ENCODE results near the gene PTPRJ. TPM values are rescaled to one million over a fixed set of nuclear protein-coding genes. Genes with fewer than 3 reads are reported as not detected.
"Not testable (repeated sequence)": the region's sequence is repeated elsewhere in the genome, so short reads cannot be mapped to it uniquely, and the experiment has no call there.

The PTPRJ gene
- total RNA-seq, 3 donors from 2014 or later = 13.8 to 22.3 (median 19.0) TPM

GRCh38 chr11:48134221-48134922 is 154.0 kb downstream of the PTPRJ start:
- no peaks in the 10 kb centered on the region for H3K9me3 Mint-ChIP-seq
- ATAC-seq (no peak), DNase-seq (no peak)
- no peak overlapping the region for H3K4me3 Mint-ChIP-seq
- H3K4me1 Mint-ChIP-seq (ENCODE audit: low read depth) = no peaks in the 10 kb centered on the region
- H3K27me3 Mint-ChIP-seq (ENCODE audit: low read depth) = no peaks in the 10 kb centered on the region
- H3K36me3 Mint-ChIP-seq (ENCODE audit: insufficient read depth) = peaks cover 37% of the 10 kb centered on the region

- DNase-seq = no peak
- H3K27me3 Mint-ChIP-seq (ENCODE audit: low read depth) = no peaks in the 10 kb centered on the region
- H3K36me3 Mint-ChIP-seq (ENCODE audit: insufficient read depth) = peaks cover 40% of the 10 kb centered on the region
- H3K4me1 Mint-ChIP-seq (ENCODE audit: low read depth) = peaks cover 11% of the 10 kb centered on the region
- ATAC-seq = no peak
- H3K4me3 Mint-ChIP-seq = no peak overlapping the region
- H3K9me3 Mint-ChIP-seq = no peaks in the 10 kb centered on the region
Measured at GRCh38 chr11:48138222-48138621, 157.9 kb downstream of the PTPRJ start.

- not testable (repeated sequence) for H3K27me3 Mint-ChIP-seq (ENCODE audit: low read depth); H3K4me3 Mint-ChIP-seq; DNase-seq; H3K9me3 Mint-ChIP-seq; ATAC-seq
- H3K4me1 Mint-ChIP-seq (ENCODE audit: low read depth) = peaks cover 11% of the 10 kb centered on the region
- H3K36me3 Mint-ChIP-seq (ENCODE audit: insufficient read depth) = peaks cover 47% of the 10 kb centered on the region
Measured at GRCh38 chr11:48139896-48140295, 159.5 kb downstream of the PTPRJ start.

GRCh38 chr11:48141475-48142122 is 161.2 kb downstream of the PTPRJ start:
- peaks cover 14% of the 10 kb centered on the region for H3K4me1 Mint-ChIP-seq (ENCODE audit: low read depth)
- peaks cover 46% of the 10 kb centered on the region for H3K36me3 Mint-ChIP-seq (ENCODE audit: insufficient read depth)
- no peak overlapping the region for H3K4me3 Mint-ChIP-seq
- H3K27me3 Mint-ChIP-seq (ENCODE audit: low read depth) = no peaks in the 10 kb centered on the region
- no peaks in the 10 kb centered on the region for H3K9me3 Mint-ChIP-seq
- no peak for ATAC-seq
- no peak for DNase-seq

GRCh38 chr11:48142889-48143288 is 162.5 kb downstream of the PTPRJ start:
- Mint-ChIP-seq H3K4me3 (no peak overlapping the region), H3K27me3 (ENCODE audit: low read depth) (no peaks in the 10 kb centered on the region), H3K36me3 (ENCODE audit: insufficient read depth) (peaks cover 48% of the 10 kb centered on the region), H3K9me3 (no peaks in the 10 kb centered on the region), H3K4me1 (ENCODE audit: low read depth) (peaks cover 16% of the 10 kb centered on the region)
- DNase-seq (no peak), ATAC-seq (no peak)

GRCh38 chr11:48148749-48149148 is 168.4 kb downstream of the PTPRJ start:
- Mint-ChIP-seq H3K4me1 (ENCODE audit: low read depth) (peaks cover 5% of the 10 kb centered on the region), H3K4me3 (no peak overlapping the region), H3K27me3 (ENCODE audit: low read depth) (no peaks in the 10 kb centered on the region), H3K36me3 (ENCODE audit: insufficient read depth) (peaks cover 71% of the 10 kb centered on the region), H3K9me3 (peaks cover 8% of the 10 kb centered on the region)
- ATAC-seq = no peak
- no peak for DNase-seq

- no peaks in the 10 kb centered on the region for H3K27me3 Mint-ChIP-seq (ENCODE audit: low read depth)
- no peak for ATAC-seq
- H3K4me1 Mint-ChIP-seq (ENCODE audit: low read depth) = peaks cover 5% of the 10 kb centered on the region
- no peak overlapping the region for H3K4me3 Mint-ChIP-seq
- H3K36me3 Mint-ChIP-seq (ENCODE audit: insufficient read depth) = peaks cover 71% of the 10 kb centered on the region
- no peak for DNase-seq
- H3K9me3 Mint-ChIP-seq = peaks cover 12% of the 10 kb centered on the region
Measured at GRCh38 chr11:48150213-48150612, 169.9 kb downstream of the PTPRJ start.

GRCh38 chr11:48154151-48154550 is 173.8 kb downstream of the PTPRJ start:
- H3K4me3 Mint-ChIP-seq = no peak overlapping the region
- no peak for ATAC-seq
- H3K27me3 Mint-ChIP-seq (ENCODE audit: low read depth) = no peaks in the 10 kb centered on the region
- no peaks in the 10 kb centered on the region for H3K4me1 Mint-ChIP-seq (ENCODE audit: low read depth)
- H3K9me3 Mint-ChIP-seq = peaks cover 12% of the 10 kb centered on the region
- DNase-seq = no peak
- peaks cover 63% of the 10 kb centered on the region for H3K36me3 Mint-ChIP-seq (ENCODE audit: insufficient read depth)

- peaks cover 41% of the 10 kb centered on the region for H3K36me3 Mint-ChIP-seq (ENCODE audit: insufficient read depth)
- DNase-seq = no peak
- H3K4me3 Mint-ChIP-seq = no peak overlapping the region
- no peaks in the 10 kb centered on the region for H3K27me3 Mint-ChIP-seq (ENCODE audit: low read depth)
- H3K9me3 Mint-ChIP-seq = no peaks in the 10 kb centered on the region
- ATAC-seq = no peak
- H3K4me1 Mint-ChIP-seq (ENCODE audit: low read depth) = no peaks in the 10 kb centered on the region
Measured at GRCh38 chr11:48161951-48162884, 181.9 kb downstream of the PTPRJ start.

GRCh38 chr11:48162885-48163268 is 182.5 kb downstream of the PTPRJ start:
- Mint-ChIP-seq H3K27me3 (ENCODE audit: low read depth) (no peaks in the 10 kb centered on the region), H3K36me3 (ENCODE audit: insufficient read depth) (peaks cover 40% of the 10 kb centered on the region), H3K9me3 (no peaks in the 10 kb centered on the region), H3K4me3 (no peak overlapping the region), H3K4me1 (ENCODE audit: low read depth) (no peaks in the 10 kb centered on the region)
- ATAC-seq (no peak), DNase-seq (no peak)

GRCh38 chr11:48163360-48164100 is 183.2 kb downstream of the PTPRJ start:
- H3K4me1 Mint-ChIP-seq (ENCODE audit: low read depth) = no peaks in the 10 kb centered on the region
- ATAC-seq = no peak
- no peak for DNase-seq
- peaks cover 44% of the 10 kb centered on the region for H3K36me3 Mint-ChIP-seq (ENCODE audit: insufficient read depth)
- no peaks in the 10 kb centered on the region for H3K27me3 Mint-ChIP-seq (ENCODE audit: low read depth)
- H3K4me3 Mint-ChIP-seq = no peak overlapping the region
- H3K9me3 Mint-ChIP-seq = no peaks in the 10 kb centered on the region

- Mint-ChIP-seq H3K36me3 (ENCODE audit: insufficient read depth) (peaks cover 43% of the 10 kb centered on the region), H3K27me3 (ENCODE audit: low read depth) (no peaks in the 10 kb centered on the region), H3K9me3 (no peaks in the 10 kb centered on the region), H3K4me3 (no peak overlapping the region), H3K4me1 (ENCODE audit: low read depth) (peaks cover 3% of the 10 kb centered on the region)
- ATAC-seq (no peak), DNase-seq (no peak)
Measured at GRCh38 chr11:48164836-48165235, 184.5 kb downstream of the PTPRJ start.

- ATAC-seq = no peak
- no peaks in the 10 kb centered on the region for H3K27me3 Mint-ChIP-seq (ENCODE audit: low read depth)
- peaks cover 40% of the 10 kb centered on the region for H3K36me3 Mint-ChIP-seq (ENCODE audit: insufficient read depth)
- H3K4me1 Mint-ChIP-seq (ENCODE audit: low read depth) = peaks cover 7% of the 10 kb centered on the region
- DNase-seq = no peak
- no peaks in the 10 kb centered on the region for H3K9me3 Mint-ChIP-seq
- no peak overlapping the region for H3K4me3 Mint-ChIP-seq
Measured at GRCh38 chr11:48165426-48165825, 185.1 kb downstream of the PTPRJ start.

GRCh38 chr11:48167380-48167779 is 187.0 kb downstream of the PTPRJ start:
- H3K4me1 Mint-ChIP-seq (ENCODE audit: low read depth) = peaks cover 21% of the 10 kb centered on the region
- H3K9me3 Mint-ChIP-seq = no peaks in the 10 kb centered on the region
- no peak overlapping the region for H3K4me3 Mint-ChIP-seq
- DNase-seq (no peak), ATAC-seq (no peak)
- peaks cover 39% of the 10 kb centered on the region for H3K36me3 Mint-ChIP-seq (ENCODE audit: insufficient read depth)
- H3K27me3 Mint-ChIP-seq (ENCODE audit: low read depth) = no peaks in the 10 kb centered on the region
